ENCODE data around the gene KLK1.
"Not testable (repeated sequence)": the region's sequence is repeated elsewhere in the genome, so short reads cannot be mapped to it uniquely, and the experiment has no call there.

Gene KLK1

GRCh38 chr19:50773454-50773853 is 50.1 kb downstream of the KLK1 start:
- H3K9me3 Mint-ChIP-seq, H3K27ac Mint-ChIP-seq, H3K4me3 Mint-ChIP-seq, ATAC-seq, DNase-seq: not testable (repeated sequence)
- H3K27me3 Mint-ChIP-seq: peaks cover 58% of the 10 kb centered on the region
- H3K4me1 Mint-ChIP-seq: peaks cover 12% of the 10 kb centered on the region

- not testable (repeated sequence) for H3K27ac Mint-ChIP-seq, ATAC-seq, H3K4me3 Mint-ChIP-seq, H3K9me3 Mint-ChIP-seq, DNase-seq
- peaks cover 11% of the 10 kb centered on the region for H3K4me1 Mint-ChIP-seq
- H3K27me3 Mint-ChIP-seq: peaks cover 58% of the 10 kb centered on the region
These were observed 50.7 kb downstream of the KLK1 start for GRCh38 chr19:50772912-50773311.

GRCh38 chr19:50772476-50772875 is 51.1 kb downstream of the KLK1 start:
- DNase-seq (no peak), ATAC-seq (no peak)
- peaks cover 57% of the 10 kb centered on the region for H3K27me3 Mint-ChIP-seq
- H3K27ac Mint-ChIP-seq: no peak overlapping the region
- H3K4me1 Mint-ChIP-seq: peaks cover 6% of the 10 kb centered on the region
- H3K9me3 Mint-ChIP-seq: no peaks in the 10 kb centered on the region
- no peak overlapping the region for H3K4me3 Mint-ChIP-seq

DNA sequence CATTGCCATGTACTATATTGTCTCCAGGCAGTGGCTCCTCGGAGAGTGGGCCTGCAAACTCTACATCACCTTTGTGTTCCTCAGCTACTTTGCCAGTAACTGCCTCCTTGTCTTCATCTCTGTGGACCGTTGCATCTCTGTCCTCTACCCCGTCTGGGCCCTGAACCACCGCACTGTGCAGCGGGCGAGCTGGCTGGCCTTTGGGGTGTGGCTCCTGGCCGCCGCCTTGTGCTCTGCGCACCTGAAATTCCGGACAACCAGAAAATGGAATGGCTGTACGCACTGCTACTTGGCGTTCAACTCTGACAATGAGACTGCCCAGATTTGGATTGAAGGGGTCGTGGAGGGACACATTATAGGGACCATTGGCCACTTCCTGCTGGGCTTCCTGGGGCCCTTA is 52.7 kb downstream of the KLK1 start:
- no peak for DNase-seq
- Mint-ChIP-seq H3K27me3 (peaks cover 61% of the 10 kb centered on the region), H3K4me3 (no peak overlapping the region), H3K9me3 (no peaks in the 10 kb centered on the region), H3K4me1 (peaks cover 4% of the 10 kb centered on the region), H3K27ac (no peak overlapping the region)
- ATAC-seq: no peak

DNA sequence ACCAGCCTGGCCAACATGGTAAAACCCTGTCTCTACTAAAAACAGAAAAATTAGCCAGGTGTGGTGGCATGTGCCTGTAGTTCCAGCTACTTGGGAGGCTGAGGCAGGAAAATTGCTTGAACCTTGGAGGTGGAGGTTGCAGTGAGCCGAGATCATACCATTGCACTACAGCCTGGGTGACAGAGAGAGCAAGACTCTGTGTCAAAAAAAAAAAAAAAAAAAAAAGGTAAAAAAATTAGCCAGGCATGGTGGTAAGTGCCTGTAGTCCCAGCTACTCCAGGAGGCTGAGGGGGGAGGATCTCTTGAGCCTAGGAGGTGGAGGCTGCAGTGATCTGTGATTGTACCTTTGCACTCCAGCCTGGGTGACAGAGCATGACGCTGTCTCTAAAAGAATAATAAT is 53.4 kb downstream of the KLK1 start, which contains the start of gene GPR32:
Gene GPR32 (plus strand): TSS at position 301 of the 400 bp plus-strand sequence. CDS start 137 bp downstream, outside the sequence.
- H3K4me3 Mint-ChIP-seq, ATAC-seq, H3K27ac Mint-ChIP-seq, DNase-seq, H3K9me3 Mint-ChIP-seq, H3K4me1 Mint-ChIP-seq: not testable (repeated sequence)
- peaks cover 59% of the 10 kb centered on the region for H3K27me3 Mint-ChIP-seq

Data from stimulated activated naive CD8-positive, alpha-beta T cell treated with anti-CD3 and anti-CD28 coated beads, Interleukin-15, amount 100 ng/mL, for 72 hours (primary cell).